Natural killer cell (primary cell): ENCODE measurements around the gene EXOSC10. TPM values are rescaled to one million over a fixed set of nuclear protein-coding genes. Genes with fewer than 3 reads are reported as not detected.

Experiments used
- ATAC-seq, 3 donors: fragments of 150-1000 bp in 2 of 3; fragments of 200-7000 bp in 1 of 3; cut with Tn5 transposase; 1 replicate in 1 of 3; 2 replicates in 2 of 3; pipeline ENCODE4 v1.10.0; 2021; ENCODE audit warnings: mild to moderate bottlenecking in 2 of 3, moderate library complexity in 2 of 3
- DNase-seq, 2 donors: peaks; one replicate each; pipeline versions ENCODE4 v3.0.0 to v3.0.0-alpha.2; 2013 to 2021; ENCODE audit warnings: mixed read lengths in 1 of 2
- H3K27ac ChIP-seq: one replicate; pipeline ENCODE4 v1.5.1; 2013; ENCODE audit warnings: mild to moderate bottlenecking, low read length
- H3K27me3 ChIP-seq: one replicate; pipeline ENCODE4 v1.6.1; 2013; ENCODE audit warnings: low read length; ENCODE audit not compliant: control insufficient read depth, insufficient read depth
- H3K36me3 ChIP-seq: one replicate; pipeline ENCODE4 v1.6.1; 2013; ENCODE audit warnings: low read length; ENCODE audit not compliant: control insufficient read depth, insufficient read depth
- H3K4me1 ChIP-seq: one replicate; pipeline ENCODE4 v1.6.1; 2013; ENCODE audit warnings: low read length; ENCODE audit not compliant: control insufficient read depth, insufficient read depth
- H3K4me3 ChIP-seq: one replicate; pipeline ENCODE4 v1.5.1; 2013; ENCODE audit warnings: low read length
- H3K9me3 ChIP-seq: one replicate; pipeline ENCODE4 v1.6.1; 2013; ENCODE audit warnings: low read length; ENCODE audit not compliant: control insufficient read depth, insufficient read depth
- H3K27ac Mint-ChIP-seq, 2 donors: one replicate each; pipeline ENCODE4 v1.8.0; 2022; ENCODE audit warnings: mild to moderate bottlenecking in 2 of 2, mixed read lengths in 2 of 2, moderate library complexity in 1 of 2
- H3K27me3 Mint-ChIP-seq, 2 donors: one replicate each; pipeline ENCODE4 v1.8.0; 2022; ENCODE audit warnings: low read depth in 2 of 2, mixed read lengths in 2 of 2
- H3K36me3 Mint-ChIP-seq: one replicate; pipeline ENCODE4 v1.8.0; 2022; ENCODE audit warnings: mixed read lengths
- H3K4me1 Mint-ChIP-seq, 2 donors: one replicate each; pipeline ENCODE4 v1.8.0; 2022; ENCODE audit warnings: mixed read lengths in 2 of 2
- H3K4me3 Mint-ChIP-seq: one replicate; pipeline ENCODE4 v1.8.0; 2022; ENCODE audit warnings: mild to moderate bottlenecking, moderate library complexity, mixed read lengths
- H3K9me3 Mint-ChIP-seq, 2 donors: one replicate each; pipeline ENCODE4 v1.8.0; 2022; ENCODE audit warnings: mixed read lengths in 2 of 2
- WGBS: methylation state at CpG from one replicate; pipeline ENCODE4 v1.1.7; 2013; ENCODE audit warnings: missing lambda C conversion rate; ENCODE audit not compliant: insufficient coverage; 5-methylcytosine and 5-hydroxymethylcytosine counted together
- intact Hi-C: fragments of 100-400 bp; cut with micrococcal nuclease; formaldehyde crosslinking; loops from one replicate; pipeline ENCODE4 v1.14.2; 2022
- total RNA-seq, 4 donors: library from RNA; stranded (reverse); fragments of 120-200 nt in 1 of 4; gene quantifications; one replicate each; pipeline versions ENCODE4 v1.2.3 to v1.2.4, GENCODE V29; 2013 to 2022
- TF ChIP-seq, protein P1 (sequence below): fragments of 200-600 bp; IDR thresholded peaks from one replicate; pipeline ENCODE4 v1.8.0; 2022; ENCODE audit warnings: antibody characterized with exemption

The EXOSC10 gene
- total RNA-seq, 3 donors from 2014 or later (not counting 1 experiment from before 2014, with no cell fraction given) = 85.2 to 97.2 (median 94.9) TPM

DNA sequence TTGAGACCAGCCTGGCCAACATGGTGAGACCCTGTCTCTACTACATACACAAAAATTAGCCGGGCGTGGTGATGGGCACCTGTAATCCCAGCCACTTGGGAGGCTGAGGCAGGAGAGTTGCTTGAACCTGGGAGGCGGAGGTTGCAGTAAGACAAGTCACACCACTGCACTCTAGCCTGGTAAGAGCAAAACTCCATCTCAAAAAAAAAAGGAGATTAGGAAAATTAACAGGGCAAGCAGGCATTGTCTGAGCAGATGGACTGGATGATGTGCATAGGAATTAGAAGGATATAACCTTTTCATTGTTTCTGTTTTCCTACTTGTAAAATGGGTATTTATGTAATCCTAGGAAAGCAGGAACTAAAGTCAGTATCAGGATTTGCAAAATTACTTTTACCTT, 71.7 kb downstream of the EXOSC10 start:
- TF ChIP-seq, protein P1, sequence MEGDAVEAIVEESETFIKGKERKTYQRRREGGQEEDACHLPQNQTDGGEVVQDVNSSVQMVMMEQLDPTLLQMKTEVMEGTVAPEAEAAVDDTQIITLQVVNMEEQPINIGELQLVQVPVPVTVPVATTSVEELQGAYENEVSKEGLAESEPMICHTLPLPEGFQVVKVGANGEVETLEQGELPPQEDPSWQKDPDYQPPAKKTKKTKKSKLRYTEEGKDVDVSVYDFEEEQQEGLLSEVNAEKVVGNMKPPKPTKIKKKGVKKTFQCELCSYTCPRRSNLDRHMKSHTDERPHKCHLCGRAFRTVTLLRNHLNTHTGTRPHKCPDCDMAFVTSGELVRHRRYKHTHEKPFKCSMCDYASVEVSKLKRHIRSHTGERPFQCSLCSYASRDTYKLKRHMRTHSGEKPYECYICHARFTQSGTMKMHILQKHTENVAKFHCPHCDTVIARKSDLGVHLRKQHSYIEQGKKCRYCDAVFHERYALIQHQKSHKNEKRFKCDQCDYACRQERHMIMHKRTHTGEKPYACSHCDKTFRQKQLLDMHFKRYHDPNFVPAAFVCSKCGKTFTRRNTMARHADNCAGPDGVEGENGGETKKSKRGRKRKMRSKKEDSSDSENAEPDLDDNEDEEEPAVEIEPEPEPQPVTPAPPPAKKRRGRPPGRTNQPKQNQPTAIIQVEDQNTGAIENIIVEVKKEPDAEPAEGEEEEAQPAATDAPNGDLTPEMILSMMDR = no peak
- Histone ChIP-seq H3K4me1 (no peaks in the 10 kb centered on the region), H3K9me3 (no peaks in the 10 kb centered on the region), H3K27me3 (no peaks in the 10 kb centered on the region), H3K4me3 (no peak overlapping the region), H3K36me3 (peaks cover 46% of the 10 kb centered on the region), H3K27ac (no peak overlapping the region)
- 96% methylated on average over 3 of the region's 3 CpGs for WGBS
- Mint-ChIP-seq H3K4me1 (peaks cover 16 to 33% of the 10 kb centered on the region in 2 donors), H3K9me3 (no peaks in the 10 kb centered on the region), H3K36me3 (peaks cover 8% of the 10 kb centered on the region), H3K27ac (peak overlapping the region in 1 of 2 donors; percentile 43), H3K27me3 (no peaks in the 10 kb centered on the region), H3K4me3 (no peak overlapping the region)
- ATAC-seq = no peak
- intact Hi-C loops = no loop called here
- no peak for DNase-seq

DNA sequence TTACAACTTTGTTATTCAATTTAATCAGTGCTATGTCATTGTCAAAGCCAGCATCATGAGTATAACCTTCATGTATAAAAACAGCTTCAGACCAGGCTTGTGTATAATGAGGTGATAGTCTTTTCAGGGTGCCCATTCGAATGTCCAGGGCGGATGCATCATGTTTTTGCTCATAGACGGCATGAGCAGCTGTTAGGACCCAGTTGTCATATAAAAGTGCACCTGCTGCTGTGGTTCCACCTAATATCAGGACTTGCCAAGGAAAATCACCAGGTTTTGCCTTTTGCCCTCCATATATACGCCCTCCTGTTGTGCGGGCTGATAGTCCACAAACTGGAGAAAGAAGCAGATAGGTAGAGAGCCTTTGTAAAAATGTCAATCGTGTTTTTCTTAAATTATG, 72.4 kb downstream of the EXOSC10 start:
- H3K36me3 Mint-ChIP-seq = peaks cover 8% of the 10 kb centered on the region
- H3K9me3 ChIP-seq = no peaks in the 10 kb centered on the region
- ATAC-seq = no peak
- H3K27me3 Mint-ChIP-seq = no peaks in the 10 kb centered on the region
- DNase-seq = no peak
- no peaks in the 10 kb centered on the region for H3K4me1 ChIP-seq
- no peaks in the 10 kb centered on the region for H3K9me3 Mint-ChIP-seq
- no peaks in the 10 kb centered on the region for H3K27me3 ChIP-seq
- whole genome bisulfite sequencing = 82% methylated on average over 5 of the region's 6 CpGs
- peaks cover 50% of the 10 kb centered on the region for H3K36me3 ChIP-seq
- H3K27ac ChIP-seq = no peak overlapping the region
- peaks cover 17 to 39% of the 10 kb centered on the region in 2 donors for H3K4me1 Mint-ChIP-seq
- intact Hi-C loops = no loop called here
- TF ChIP-seq, protein P1 = no peak
- no peak overlapping the region for H3K4me3 Mint-ChIP-seq
- H3K27ac Mint-ChIP-seq = peak overlapping the region; percentile 43 to 80
- no peak overlapping the region for H3K4me3 ChIP-seq

DNA sequence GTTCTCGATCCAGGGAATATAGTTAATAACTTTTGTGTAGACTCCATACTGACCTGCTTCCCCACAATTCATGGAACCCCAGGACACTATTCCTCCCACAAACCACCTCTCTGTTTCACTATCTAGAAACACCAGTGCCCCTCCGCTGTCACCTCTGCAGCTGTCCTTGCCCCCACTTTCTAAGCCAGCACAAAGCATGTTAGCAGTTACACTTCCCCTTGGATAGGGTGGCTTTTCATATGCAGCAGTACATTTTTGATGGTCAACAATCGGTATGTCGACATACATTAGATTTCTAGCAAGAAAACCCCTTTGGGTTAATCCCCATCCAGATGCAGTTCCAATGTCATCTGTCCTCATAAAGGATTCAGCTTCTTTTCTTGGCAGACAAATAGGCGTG, 72.8 kb downstream of the EXOSC10 start:
- peak overlapping the region; percentile 43 to 80 for H3K27ac Mint-ChIP-seq
- H3K36me3 Mint-ChIP-seq = peaks cover 8% of the 10 kb centered on the region
- ATAC-seq = peak in 1 of 3 donors; percentile 15

DNA sequence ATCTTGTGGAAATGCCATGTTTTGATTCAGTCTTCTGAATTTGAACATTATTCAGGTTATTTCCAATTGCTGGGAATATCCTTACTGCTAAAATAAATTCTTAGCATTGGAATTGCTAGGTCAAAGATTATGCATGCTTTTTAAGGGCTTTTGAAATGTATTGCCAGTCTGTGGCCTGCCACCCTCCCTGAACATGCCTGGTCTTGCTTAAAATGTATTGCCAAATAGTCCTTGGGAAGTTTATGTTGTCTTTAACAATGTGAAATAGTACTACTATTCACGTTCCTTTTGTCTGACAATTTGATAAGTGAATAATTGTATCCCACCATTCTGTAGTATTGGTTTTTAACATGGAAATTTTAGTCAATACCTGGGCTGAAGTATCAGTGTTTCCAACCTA, 73.6 kb downstream of the EXOSC10 start:
- Histone ChIP-seq H3K27me3 (no peaks in the 10 kb centered on the region), H3K4me3 (no peak overlapping the region), H3K9me3 (no peaks in the 10 kb centered on the region), H3K4me1 (no peaks in the 10 kb centered on the region), H3K36me3 (peaks cover 63% of the 10 kb centered on the region), H3K27ac (no peak overlapping the region)
- Mint-ChIP-seq H3K36me3 (peaks cover 8% of the 10 kb centered on the region), H3K27ac (peak overlapping the region in 1 of 2 donors; percentile 80), H3K4me3 (no peak overlapping the region), H3K27me3 (no peaks in the 10 kb centered on the region), H3K4me1 (peaks cover 17 to 45% of the 10 kb centered on the region in 2 donors), H3K9me3 (no peaks in the 10 kb centered on the region)
- no peak for ATAC-seq
- DNase-seq = no peak
- TF ChIP-seq, protein P1 = no peak
- WGBS = no CpG with 5 or more reads among the region's 1 CpG
- intact Hi-C loops = no loop called here

More for the DNA sequence above, 72.8 kb downstream of the EXOSC10 start:
- DNase-seq = no peak
- H3K4me3 ChIP-seq = no peak overlapping the region
- WGBS = 100% methylated on average over 5 of the region's 5 CpGs
- no peaks in the 10 kb centered on the region for H3K9me3 ChIP-seq
- H3K36me3 ChIP-seq = peaks cover 54% of the 10 kb centered on the region
- intact Hi-C loops = no loop called here
- Mint-ChIP-seq H3K9me3 (no peaks in the 10 kb centered on the region), H3K4me3 (no peak overlapping the region), H3K4me1 (peaks cover 17 to 43% of the 10 kb centered on the region in 2 donors), H3K27me3 (no peaks in the 10 kb centered on the region)
- H3K4me1 ChIP-seq = no peaks in the 10 kb centered on the region
- H3K27me3 ChIP-seq = no peaks in the 10 kb centered on the region
- H3K27ac ChIP-seq = no peak overlapping the region
- TF ChIP-seq, protein P1 = no peak
